Measurements from ENCODE around the gene SLC12A7.

Gene SLC12A7

DNA sequence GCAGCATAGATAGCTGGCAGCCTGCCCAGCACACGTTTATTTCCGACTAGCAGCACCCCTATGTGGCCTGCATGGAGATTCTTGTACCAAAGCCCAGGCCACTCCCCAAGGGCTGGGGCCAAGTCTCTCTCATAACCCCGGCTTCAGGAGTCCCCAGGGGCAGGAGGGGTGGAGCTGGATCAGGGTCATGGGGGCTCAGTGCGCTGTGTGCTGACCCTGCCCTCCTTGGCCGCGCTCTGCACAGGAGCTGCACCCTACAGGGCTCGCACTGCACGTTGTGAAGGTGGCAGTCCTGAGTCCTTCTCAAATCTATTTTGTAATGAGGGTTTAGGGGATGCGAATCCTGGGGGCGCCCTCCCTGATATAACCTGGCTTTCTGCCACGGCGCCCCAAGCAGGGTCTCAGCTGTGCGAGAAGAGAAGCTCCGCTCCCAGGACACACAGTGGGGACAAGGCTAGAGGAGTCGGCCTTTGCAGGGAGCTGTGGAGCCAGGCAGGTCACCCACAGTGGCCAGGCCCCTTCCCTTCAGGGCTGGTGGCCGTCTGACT lies 74.7 kb downstream of the SLC12A7 start:
- H3F3A ChIP-seq (ENCODE audit: low read depth), result no peaks in the 10 kb centered on the region
- H3K79me2 ChIP-seq (ENCODE audit: insufficient read depth, low read length), result no peaks in the 10 kb centered on the region
- no peaks in the 10 kb centered on the region for H3K27me3 ChIP-seq (ENCODE audit: insufficient read depth, low read length, poor library complexity, severe bottlenecking)
- H3K9ac ChIP-seq (ENCODE audit: low read depth, low read length, poor library complexity, severe bottlenecking), result no peak overlapping the region
- no peaks in the 10 kb centered on the region for H3K4me1 ChIP-seq (ENCODE audit: insufficient read depth, low read length, poor library complexity, severe bottlenecking)
- H3K4me3 ChIP-seq (ENCODE audit: low read length, poor library complexity, severe bottlenecking), result no peak overlapping the region
- no peaks in the 10 kb centered on the region for H3K9me2 ChIP-seq (replicated peaks; ENCODE audit: low read depth, low read length)
- H4K20me1 ChIP-seq (ENCODE audit: insufficient read depth, low read length, poor library complexity, severe bottlenecking), result no peaks in the 10 kb centered on the region
- H3K36me3 ChIP-seq (ENCODE audit: insufficient read depth, low read length), result peaks cover 32% of the 10 kb centered on the region; the same call in 1 of the 2 replicates
- no peak overlapping the region for H2AFZ ChIP-seq (ENCODE audit: low read length)
- no peaks in the 10 kb centered on the region for H3K9me3 ChIP-seq (ENCODE audit: insufficient read depth, low read depth, low read length)
- no peak overlapping the region for H3K4me2 ChIP-seq (ENCODE audit: low read depth, low read length, poor library complexity, severe bottlenecking)
- TF ChIP-seq, protein P1, sequence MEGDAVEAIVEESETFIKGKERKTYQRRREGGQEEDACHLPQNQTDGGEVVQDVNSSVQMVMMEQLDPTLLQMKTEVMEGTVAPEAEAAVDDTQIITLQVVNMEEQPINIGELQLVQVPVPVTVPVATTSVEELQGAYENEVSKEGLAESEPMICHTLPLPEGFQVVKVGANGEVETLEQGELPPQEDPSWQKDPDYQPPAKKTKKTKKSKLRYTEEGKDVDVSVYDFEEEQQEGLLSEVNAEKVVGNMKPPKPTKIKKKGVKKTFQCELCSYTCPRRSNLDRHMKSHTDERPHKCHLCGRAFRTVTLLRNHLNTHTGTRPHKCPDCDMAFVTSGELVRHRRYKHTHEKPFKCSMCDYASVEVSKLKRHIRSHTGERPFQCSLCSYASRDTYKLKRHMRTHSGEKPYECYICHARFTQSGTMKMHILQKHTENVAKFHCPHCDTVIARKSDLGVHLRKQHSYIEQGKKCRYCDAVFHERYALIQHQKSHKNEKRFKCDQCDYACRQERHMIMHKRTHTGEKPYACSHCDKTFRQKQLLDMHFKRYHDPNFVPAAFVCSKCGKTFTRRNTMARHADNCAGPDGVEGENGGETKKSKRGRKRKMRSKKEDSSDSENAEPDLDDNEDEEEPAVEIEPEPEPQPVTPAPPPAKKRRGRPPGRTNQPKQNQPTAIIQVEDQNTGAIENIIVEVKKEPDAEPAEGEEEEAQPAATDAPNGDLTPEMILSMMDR (conservative IDR thresholded peaks at IDR 0.05; ENCODE audit: low read length), result no peak
- TF ChIP-seq EZH2phosphoT487 (IDR thresholded peaks at IDR 0.05; ENCODE audit: borderline replicate concordance), result no peak

DNA sequence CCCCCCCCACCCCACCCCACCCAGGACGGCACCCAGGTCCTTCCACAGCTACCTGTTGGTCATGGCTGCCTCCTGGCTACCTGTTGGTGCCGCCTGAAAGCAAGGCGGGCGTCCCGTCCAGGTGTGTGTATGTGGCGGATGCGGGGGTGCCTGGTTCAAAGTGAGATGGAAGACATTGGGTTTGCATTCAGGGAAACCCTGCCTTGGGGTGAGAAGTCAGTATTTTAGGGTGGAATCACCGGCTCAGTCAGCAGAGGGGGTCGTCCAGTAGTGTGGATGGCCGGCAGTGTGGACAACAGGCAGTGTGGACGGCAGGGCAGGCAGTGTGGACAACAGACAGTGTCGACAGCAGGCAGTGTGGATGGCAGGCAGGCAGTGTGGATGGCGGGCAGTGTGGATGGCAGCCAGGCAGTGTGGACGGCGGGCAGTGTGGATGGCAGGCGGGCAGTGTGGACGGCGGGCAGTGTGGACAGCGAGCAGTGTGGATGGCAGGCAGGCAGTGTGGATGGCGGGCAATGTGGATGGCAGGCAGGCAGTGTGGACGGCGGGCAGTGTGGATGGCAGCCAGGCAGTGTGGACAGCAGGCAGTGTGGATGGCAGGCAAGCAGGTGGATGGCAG lies 75.2 kb downstream of the SLC12A7 start:
- Histone ChIP-seq H3K79me2 (ENCODE audit: insufficient read depth, low read length) (no peaks in the 10 kb centered on the region), H3K9ac (ENCODE audit: low read depth, low read length, poor library complexity, severe bottlenecking) (no peak overlapping the region), H2AFZ (ENCODE audit: low read length) (no peak overlapping the region), H3K4me1 (ENCODE audit: insufficient read depth, low read length, poor library complexity, severe bottlenecking) (no peaks in the 10 kb centered on the region), H3K36me3 (ENCODE audit: insufficient read depth, low read length) (peaks cover 32% of the 10 kb centered on the region; the same call in 1 of the 2 replicates), H3F3A (ENCODE audit: low read depth) (no peaks in the 10 kb centered on the region), H3K9me3 (ENCODE audit: insufficient read depth, low read depth, low read length) (no peaks in the 10 kb centered on the region), H4K20me1 (ENCODE audit: insufficient read depth, low read length, poor library complexity, severe bottlenecking) (no peaks in the 10 kb centered on the region), H3K4me2 (ENCODE audit: low read depth, low read length, poor library complexity, severe bottlenecking) (no peak overlapping the region), H3K9me2 (replicated peaks; ENCODE audit: low read depth, low read length) (no peaks in the 10 kb centered on the region), H3K4me3 (ENCODE audit: low read length, poor library complexity, severe bottlenecking) (no peak overlapping the region), H3K27me3 (ENCODE audit: insufficient read depth, low read length, poor library complexity, severe bottlenecking) (no peaks in the 10 kb centered on the region)
- no peak for TF ChIP-seq EZH2phosphoT487 (IDR thresholded peaks at IDR 0.05; ENCODE audit: borderline replicate concordance)
- TF ChIP-seq, protein P1 (conservative IDR thresholded peaks at IDR 0.05; ENCODE audit: low read length), result no peak

DNA sequence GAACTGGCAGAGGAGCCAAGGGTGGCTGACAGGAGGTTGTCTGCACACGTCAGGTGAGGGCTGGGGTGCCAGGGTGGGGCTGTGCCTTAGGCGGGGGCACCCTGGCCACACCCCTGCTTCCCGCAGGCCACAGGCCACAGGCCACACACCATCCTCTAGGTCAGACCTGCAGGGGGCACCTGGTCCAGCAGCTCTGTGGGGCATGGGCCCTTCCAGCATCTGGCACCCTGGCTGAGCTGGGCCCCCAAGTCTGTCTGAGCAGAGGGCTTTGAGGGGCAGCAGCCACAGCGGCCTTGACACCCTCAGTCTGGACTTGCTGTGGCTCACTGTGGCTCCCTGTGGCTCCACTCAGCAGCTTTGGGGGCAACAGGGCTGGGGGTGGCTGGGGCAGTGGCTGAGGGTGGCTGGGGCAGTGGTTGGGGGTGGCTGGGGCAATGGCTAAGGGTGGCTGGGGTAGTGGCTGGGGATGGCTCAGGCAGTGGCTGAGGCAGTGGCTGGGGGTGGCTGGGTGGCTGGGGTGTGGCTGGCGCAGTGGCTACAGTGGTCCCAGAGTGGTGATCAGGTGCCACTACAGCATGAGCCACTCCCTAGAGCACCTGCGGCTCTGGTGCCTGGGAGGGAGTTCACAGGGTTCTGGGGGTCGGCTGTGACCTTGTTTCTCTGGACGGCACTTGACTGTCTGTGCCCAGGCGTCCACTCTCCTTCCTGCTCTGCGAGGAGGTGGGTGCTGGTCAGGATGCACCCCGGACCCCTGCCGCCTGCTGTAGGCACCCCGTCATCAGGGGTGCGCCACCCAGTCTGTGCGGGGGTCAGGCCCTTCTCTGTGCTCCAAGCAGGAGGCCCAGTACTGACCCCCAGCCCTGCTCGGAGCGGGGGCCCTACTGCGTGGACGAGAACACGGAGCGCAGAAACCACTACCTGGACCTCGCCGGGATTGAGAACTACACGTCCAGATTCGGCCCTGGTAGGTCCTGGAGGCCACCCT lies 76.2 kb downstream of the SLC12A7 start:
- H3K9ac ChIP-seq (ENCODE audit: low read depth, low read length, poor library complexity, severe bottlenecking), result no peak overlapping the region
- H3K27me3 ChIP-seq (ENCODE audit: insufficient read depth, low read length, poor library complexity, severe bottlenecking), result no peaks in the 10 kb centered on the region
- TF ChIP-seq, protein P1 (conservative IDR thresholded peaks at IDR 0.05; ENCODE audit: low read length), result no peak
- TF ChIP-seq EZH2phosphoT487 (IDR thresholded peaks at IDR 0.05; ENCODE audit: borderline replicate concordance), result no peak
- H3K36me3 ChIP-seq (ENCODE audit: insufficient read depth, low read length), result peaks cover 32% of the 10 kb centered on the region; the same call in 1 of the 2 replicates
- H3K4me2 ChIP-seq (ENCODE audit: low read depth, low read length, poor library complexity, severe bottlenecking), result no peak overlapping the region
- no peaks in the 10 kb centered on the region for H4K20me1 ChIP-seq (ENCODE audit: insufficient read depth, low read length, poor library complexity, severe bottlenecking)
- no peak overlapping the region for H3K4me3 ChIP-seq (ENCODE audit: low read length, poor library complexity, severe bottlenecking)
- no peaks in the 10 kb centered on the region for H3K9me2 ChIP-seq (replicated peaks; ENCODE audit: low read depth, low read length)
- no peaks in the 10 kb centered on the region; the same call in 1 of the 2 replicates for H3K79me2 ChIP-seq (ENCODE audit: insufficient read depth, low read length)
- H2AFZ ChIP-seq (ENCODE audit: low read length), result no peak overlapping the region
- H3K4me1 ChIP-seq (ENCODE audit: insufficient read depth, low read length, poor library complexity, severe bottlenecking), result no peaks in the 10 kb centered on the region
- no peaks in the 10 kb centered on the region for H3F3A ChIP-seq (ENCODE audit: low read depth)
- H3K9me3 ChIP-seq (ENCODE audit: insufficient read depth, low read depth, low read length), result no peaks in the 10 kb centered on the region

Data from Loucy (cell line).